RWPE2 (cell line): ENCODE measurements around the gene HLF.
A peak's percentile ranks its signal among the peaks of the same experiment; 100 is the strongest.

ENCODE experiments used
- ATAC-seq: fragments of 200-7000 bp; cut with Tn5 transposase; 3 replicates; pipeline ENCODE4 v1.9.1; 2021; ENCODE audit warnings: low read depth
- DNase-seq: peaks from one replicate; pipeline ENCODE4 v3.0.0-alpha.2; 2020; ENCODE audit warnings: low spot score
- H3K27ac ChIP-seq: fragments of 450-650 bp; 2 replicates; pipeline ENCODE4 v1.5.1; 2017; ENCODE audit warnings: mild to moderate bottlenecking; ENCODE audit not compliant: poor library complexity, severe bottlenecking
- H3K27me3 ChIP-seq: fragments of 250-450 bp; sonication (Bioruptor Pico); 2 replicates; pipeline ENCODE4 v1.5.1; 2021; ENCODE audit warnings: mild to moderate bottlenecking, moderate library complexity; ENCODE audit not compliant: insufficient read depth, poor library complexity, severe bottlenecking
- H3K36me3 ChIP-seq: fragments of 250-450 bp; sonication (Bioruptor Pico); 2 replicates; pipeline ENCODE4 v1.5.1; 2020; ENCODE audit warnings: low read depth, mild to moderate bottlenecking, moderate library complexity
- H3K4me1 ChIP-seq: fragments of 250-450 bp; sonication (Bioruptor Pico); 2 replicates; pipeline ENCODE4 v1.5.1; 2021; ENCODE audit warnings: mild to moderate bottlenecking, moderate library complexity; ENCODE audit not compliant: insufficient read depth, poor library complexity, severe bottlenecking
- H3K4me3 ChIP-seq: fragments of 250-450 bp; sonication (Bioruptor Pico); 2 replicates; pipeline ENCODE4 v1.5.1; 2021; ENCODE audit warnings: mild to moderate bottlenecking, moderate library complexity; ENCODE audit not compliant: severe bottlenecking
- H3K9me3 ChIP-seq: fragments of 250-450 bp; sonication (Bioruptor Pico); 2 replicates; pipeline ENCODE4 v1.5.1; 2021; ENCODE audit warnings: mild to moderate bottlenecking, moderate library complexity; ENCODE audit not compliant: severe bottlenecking
- TF ChIP-seq, protein P1 (sequence below): fragments of 450-650 bp; IDR thresholded peaks from one replicate; pipeline ENCODE4 v1.5.1; 2017; ENCODE audit warnings: mild to moderate bottlenecking, moderate library complexity; ENCODE audit not compliant: poor library complexity, severe bottlenecking

The HLF gene

GRCh38 chr17:55284001-55284884, 19.5 kb downstream of the HLF start:
- H3K36me3 ChIP-seq: no peaks in the 10 kb centered on the region
- no peak overlapping the region for H3K4me3 ChIP-seq
- no peaks in the 10 kb centered on the region for H3K4me1 ChIP-seq
- no peaks in the 10 kb centered on the region for H3K9me3 ChIP-seq
- H3K27ac ChIP-seq: no peak overlapping the region
- TF ChIP-seq, protein P1, sequence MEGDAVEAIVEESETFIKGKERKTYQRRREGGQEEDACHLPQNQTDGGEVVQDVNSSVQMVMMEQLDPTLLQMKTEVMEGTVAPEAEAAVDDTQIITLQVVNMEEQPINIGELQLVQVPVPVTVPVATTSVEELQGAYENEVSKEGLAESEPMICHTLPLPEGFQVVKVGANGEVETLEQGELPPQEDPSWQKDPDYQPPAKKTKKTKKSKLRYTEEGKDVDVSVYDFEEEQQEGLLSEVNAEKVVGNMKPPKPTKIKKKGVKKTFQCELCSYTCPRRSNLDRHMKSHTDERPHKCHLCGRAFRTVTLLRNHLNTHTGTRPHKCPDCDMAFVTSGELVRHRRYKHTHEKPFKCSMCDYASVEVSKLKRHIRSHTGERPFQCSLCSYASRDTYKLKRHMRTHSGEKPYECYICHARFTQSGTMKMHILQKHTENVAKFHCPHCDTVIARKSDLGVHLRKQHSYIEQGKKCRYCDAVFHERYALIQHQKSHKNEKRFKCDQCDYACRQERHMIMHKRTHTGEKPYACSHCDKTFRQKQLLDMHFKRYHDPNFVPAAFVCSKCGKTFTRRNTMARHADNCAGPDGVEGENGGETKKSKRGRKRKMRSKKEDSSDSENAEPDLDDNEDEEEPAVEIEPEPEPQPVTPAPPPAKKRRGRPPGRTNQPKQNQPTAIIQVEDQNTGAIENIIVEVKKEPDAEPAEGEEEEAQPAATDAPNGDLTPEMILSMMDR: no peak
- no peak for DNase-seq
- ATAC-seq: no peak
- H3K27me3 ChIP-seq: no peaks in the 10 kb centered on the region

DNA sequence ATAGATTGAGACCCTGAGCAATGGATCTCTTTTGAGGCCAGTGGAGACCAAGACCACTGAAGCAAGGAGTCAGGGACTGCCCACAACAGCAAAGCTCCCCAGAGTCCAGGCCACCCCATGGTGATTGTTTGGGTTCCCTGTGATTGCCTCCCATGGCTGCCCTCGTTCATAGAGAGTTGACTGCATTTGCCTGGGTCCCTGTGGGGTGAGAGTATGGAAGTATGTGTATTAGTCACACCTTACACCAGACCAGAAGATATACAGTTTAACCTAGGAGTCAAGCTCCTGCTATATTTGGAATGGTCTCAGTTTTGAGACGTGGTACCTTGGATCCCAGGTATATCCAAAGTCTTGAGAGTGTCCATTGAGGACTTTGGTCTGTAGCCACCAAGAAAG, 20.2 kb downstream of the HLF start:
- Histone ChIP-seq H3K27ac (no peak overlapping the region), H3K4me1 (no peaks in the 10 kb centered on the region), H3K27me3 (no peaks in the 10 kb centered on the region), H3K9me3 (no peaks in the 10 kb centered on the region), H3K36me3 (no peaks in the 10 kb centered on the region), H3K4me3 (no peak overlapping the region)
- DNase-seq (no peak), ATAC-seq (no peak)
- TF ChIP-seq, protein P1: no peak

- no peaks in the 10 kb centered on the region for H3K27me3 ChIP-seq
- no peak overlapping the region for H3K4me3 ChIP-seq
- no peak for DNase-seq
- no peak overlapping the region for H3K27ac ChIP-seq
- no peaks in the 10 kb centered on the region for H3K4me1 ChIP-seq
- peak; percentile 42; the same call in 2 of the 3 replicates for ATAC-seq
- H3K9me3 ChIP-seq: no peaks in the 10 kb centered on the region
- TF ChIP-seq, protein P1: no peak
- no peaks in the 10 kb centered on the region for H3K36me3 ChIP-seq
These were observed 20.9 kb downstream of the HLF start for GRCh38 chr17:55285340-55286301.

DNA sequence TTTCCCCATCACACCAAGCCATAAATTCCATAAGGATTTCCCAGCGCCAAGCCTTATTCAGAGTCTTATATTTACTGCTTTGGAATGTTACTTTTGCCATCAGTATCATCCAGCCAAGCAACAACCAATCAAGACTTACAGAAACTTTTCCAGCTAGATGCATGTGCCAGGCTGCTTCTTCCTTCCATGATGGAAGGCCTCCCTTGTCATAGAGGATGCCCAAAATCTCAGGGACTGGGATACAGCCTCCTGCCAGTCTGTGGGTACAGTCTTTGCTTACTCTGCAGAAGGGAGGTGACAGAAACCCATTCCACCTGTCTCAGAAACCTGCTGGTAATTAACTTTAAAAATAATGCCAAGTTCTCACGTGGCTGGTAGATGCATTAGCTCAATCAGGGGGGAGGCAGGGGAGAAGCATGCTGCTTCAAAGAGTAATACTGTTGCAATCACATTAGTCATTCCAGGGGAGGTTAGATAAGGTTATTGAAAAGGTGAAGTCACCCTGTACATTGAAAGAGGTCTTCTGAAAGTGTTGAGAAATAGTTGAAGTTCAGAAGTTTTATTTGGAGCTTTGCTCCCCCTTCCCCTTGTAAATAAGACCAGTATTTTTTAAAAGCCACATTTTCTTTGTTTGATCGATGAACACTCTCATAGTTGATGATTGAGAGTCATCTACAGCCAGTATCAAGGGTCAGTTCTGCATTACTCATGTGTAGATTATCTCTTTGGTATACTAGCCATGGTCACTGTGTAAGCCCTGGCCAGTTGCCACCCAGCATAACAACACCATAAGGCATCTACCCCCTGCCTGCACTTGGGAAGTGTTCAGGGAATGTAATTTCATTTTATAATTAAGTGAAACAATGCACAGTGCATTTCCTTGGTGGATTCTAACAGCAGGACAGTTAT, 22.2 kb downstream of the HLF start:
- no peak overlapping the region for H3K27ac ChIP-seq
- no peaks in the 10 kb centered on the region for H3K4me1 ChIP-seq
- H3K36me3 ChIP-seq: no peaks in the 10 kb centered on the region
- TF ChIP-seq, protein P1: no peak
- DNase-seq: no peak
- H3K9me3 ChIP-seq: no peaks in the 10 kb centered on the region
- no peaks in the 10 kb centered on the region for H3K27me3 ChIP-seq
- H3K4me3 ChIP-seq: no peak overlapping the region
- peak; percentile 52; the same call in 1 of the 3 replicates for ATAC-seq
